Glomerular visceral epithelial cell (primary cell): ENCODE results near the gene NBAS.
"Not testable (repeated sequence)": the region's sequence is repeated elsewhere in the genome, so short reads cannot be mapped to it uniquely, and the experiment has no call there.

Experiments
- DNase-seq: peaks from one replicate; pipeline ENCODE4 v3.0.0-alpha.2; 2016; ENCODE audit errors: extremely low spot score

The NBAS gene

GRCh38 chr2:15527074-15527739 is 33.9 kb downstream of the NBAS start:
- no peak for DNase-seq

- DNase-seq = no peak
Measured at GRCh38 chr2:15521641-15522181, 39.4 kb downstream of the NBAS start.

- DNase-seq = no peak
Measured at GRCh38 chr2:15520346-15520745, 40.8 kb downstream of the NBAS start.

- not testable (repeated sequence) for DNase-seq
Measured at GRCh38 chr2:15518759-15519158, 42.4 kb downstream of the NBAS start.

- DNase-seq = no peak
Measured at GRCh38 chr2:15517793-15518192, 43.3 kb downstream of the NBAS start.

GRCh38 chr2:15511686-15512085 is 49.4 kb downstream of the NBAS start:
- DNase-seq = no peak

GRCh38 chr2:15510552-15510951 is 50.6 kb downstream of the NBAS start:
- DNase-seq = no peak

- no peak for DNase-seq
Measured at GRCh38 chr2:15510131-15510530, 51.0 kb downstream of the NBAS start.

GRCh38 chr2:15507697-15508096 is 53.4 kb downstream of the NBAS start:
- DNase-seq = no peak

- no peak for DNase-seq
Measured at GRCh38 chr2:15507061-15507460, 54.1 kb downstream of the NBAS start.

GRCh38 chr2:15506229-15506819 is 54.8 kb downstream of the NBAS start:
- DNase-seq = no peak

- DNase-seq = no peak
Measured at GRCh38 chr2:15504882-15505663, 56.1 kb downstream of the NBAS start.

- DNase-seq = not testable (repeated sequence)
Measured at GRCh38 chr2:15499251-15499650, 61.9 kb downstream of the NBAS start.

GRCh38 chr2:15498554-15498953 is 62.6 kb downstream of the NBAS start:
- DNase-seq = no peak

- no peak for DNase-seq
Measured at GRCh38 chr2:15494877-15495276, 66.3 kb downstream of the NBAS start.

- DNase-seq = no peak
Measured at GRCh38 chr2:15492773-15493325, 68.3 kb downstream of the NBAS start.

GRCh38 chr2:15486770-15487169 is 74.4 kb downstream of the NBAS start:
- DNase-seq = no peak

- DNase-seq = no peak
Measured at GRCh38 chr2:15485949-15486348, 75.2 kb downstream of the NBAS start.

GRCh38 chr2:15481000-15481399 is 80.1 kb downstream of the NBAS start:
- DNase-seq = no peak

GRCh38 chr2:15480552-15480951 is 80.6 kb downstream of the NBAS start:
- no peak for DNase-seq

- no peak for DNase-seq
Measured at GRCh38 chr2:15472876-15473275, 88.3 kb downstream of the NBAS start.

GRCh38 chr2:15472133-15472532 is 89.0 kb downstream of the NBAS start:
- DNase-seq = no peak
